HG02571 (cell line): ENCODE measurements around the gene LOXL4.
"Not testable (repeated sequence)": the region's sequence is repeated elsewhere in the genome, so short reads cannot be mapped to it uniquely, and the experiment has no call there.

Experiments used
- ATAC-seq: cut with Tn5 transposase; IDR thresholded peaks from one replicate; pipeline ENCODE4 v1.9.1; 2021; ENCODE audit warnings: mild to moderate bottlenecking, moderate library complexity; ENCODE audit not compliant: unreplicated experiment

Gene LOXL4

DNA sequence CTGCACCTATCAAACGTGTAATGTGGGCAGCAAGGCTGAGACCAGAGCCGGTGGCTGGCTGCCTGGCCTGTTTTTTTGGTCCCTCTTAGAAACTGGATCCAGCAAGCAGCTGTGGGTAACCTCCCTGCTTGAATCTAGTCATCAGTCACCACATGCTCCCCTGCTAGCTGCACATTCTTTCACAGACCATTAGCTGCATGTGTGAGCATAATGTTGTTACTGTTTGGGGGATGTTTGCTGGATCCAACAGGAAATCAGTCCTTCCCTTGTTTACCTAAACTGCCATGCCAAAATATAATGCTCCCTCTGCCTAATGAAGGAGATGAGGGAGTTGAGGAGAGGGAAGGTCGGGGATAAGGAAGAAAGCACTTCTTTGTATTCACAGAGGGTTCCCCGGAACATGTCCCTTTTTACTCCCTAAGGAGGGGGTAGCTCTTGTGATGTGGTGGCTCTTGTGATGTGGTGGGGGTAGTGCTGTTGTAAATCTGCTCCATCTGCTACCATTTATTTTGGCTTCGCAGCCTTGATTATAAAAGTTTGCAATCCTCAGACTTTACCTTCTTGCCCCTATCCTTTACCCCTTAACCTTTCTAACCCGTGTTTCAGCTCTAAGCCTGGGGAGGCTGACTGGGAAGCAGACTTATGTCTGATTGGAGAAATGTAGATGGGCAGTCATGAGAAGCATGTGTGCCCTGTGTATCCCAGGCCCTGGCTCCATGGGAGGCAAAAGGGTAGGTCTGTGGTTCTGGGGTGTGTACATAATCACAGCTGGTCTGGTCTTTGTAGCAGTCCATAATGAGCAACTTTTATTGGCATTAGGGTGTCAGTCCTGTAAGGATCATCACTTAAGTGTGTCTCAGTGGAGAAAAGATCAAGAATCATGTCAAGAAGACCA, 20.8 kb downstream of the LOXL4 start:
- ATAC-seq = no peak

DNA sequence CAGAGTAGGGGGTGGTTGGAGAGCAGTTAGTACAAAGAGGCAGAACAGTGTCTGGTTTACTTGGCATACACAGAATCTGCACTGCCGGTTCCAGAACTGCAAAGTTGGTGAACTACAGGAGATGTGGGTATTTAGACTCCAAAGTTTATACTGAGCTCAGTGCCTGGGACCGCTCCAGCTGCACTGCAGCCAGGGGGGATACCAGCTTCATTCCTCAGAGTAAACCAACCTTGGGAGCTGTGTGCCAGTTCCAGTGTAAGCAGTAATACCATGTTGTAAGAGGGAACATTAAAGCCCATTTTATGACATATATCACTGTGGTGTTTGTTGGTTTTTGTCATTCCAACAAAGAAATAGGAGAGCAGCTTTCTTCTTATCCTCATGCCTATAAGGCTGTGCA, 23.4 kb downstream of the LOXL4 start:
- ATAC-seq = no peak

GRCh38 chr10:98244141-98244540, 23.9 kb downstream of the LOXL4 start:
- ATAC-seq = no peak

DNA sequence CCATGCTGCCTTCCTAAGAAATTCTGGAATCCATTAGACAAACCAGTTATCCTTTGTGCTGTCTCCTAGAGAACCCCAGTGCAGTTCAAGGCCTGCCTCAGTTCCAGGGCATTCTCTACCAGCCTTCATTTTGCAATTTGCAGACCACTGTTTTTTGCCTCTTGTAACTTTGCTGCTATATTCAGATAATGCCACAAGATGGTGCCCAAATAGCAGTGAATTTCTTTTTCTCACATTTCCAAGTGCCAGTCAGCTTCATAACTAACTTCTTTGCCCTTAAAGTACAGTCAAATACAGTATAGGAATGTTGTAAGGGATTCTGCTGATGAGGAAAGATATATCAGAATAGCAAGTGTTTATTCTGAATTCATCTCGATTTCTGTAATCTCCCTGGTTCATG, 25.2 kb downstream of the LOXL4 start:
- ATAC-seq = no peak

- no peak for ATAC-seq
Measured at GRCh38 chr10:98240524-98240923, 27.5 kb downstream of the LOXL4 start.

DNA sequence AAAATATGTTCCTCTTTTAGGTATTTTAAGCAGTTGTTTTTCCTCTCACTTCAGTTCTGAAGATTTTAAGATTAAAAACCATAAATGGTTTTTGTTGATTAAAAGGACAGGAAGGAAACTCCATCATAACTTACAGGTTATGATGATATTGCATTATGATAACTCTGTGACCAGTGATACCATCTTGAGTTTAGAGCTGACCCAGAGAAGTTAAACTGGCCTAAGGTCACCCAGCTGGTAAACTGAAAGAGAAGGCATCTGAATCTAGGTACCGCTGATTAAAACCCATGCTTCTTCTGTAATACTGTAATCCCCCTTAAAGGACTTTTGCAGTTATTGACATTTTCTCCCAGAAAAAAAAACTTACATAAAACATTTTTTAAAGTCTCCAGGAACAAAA, 29.6 kb downstream of the LOXL4 start:
- ATAC-seq = no peak

DNA sequence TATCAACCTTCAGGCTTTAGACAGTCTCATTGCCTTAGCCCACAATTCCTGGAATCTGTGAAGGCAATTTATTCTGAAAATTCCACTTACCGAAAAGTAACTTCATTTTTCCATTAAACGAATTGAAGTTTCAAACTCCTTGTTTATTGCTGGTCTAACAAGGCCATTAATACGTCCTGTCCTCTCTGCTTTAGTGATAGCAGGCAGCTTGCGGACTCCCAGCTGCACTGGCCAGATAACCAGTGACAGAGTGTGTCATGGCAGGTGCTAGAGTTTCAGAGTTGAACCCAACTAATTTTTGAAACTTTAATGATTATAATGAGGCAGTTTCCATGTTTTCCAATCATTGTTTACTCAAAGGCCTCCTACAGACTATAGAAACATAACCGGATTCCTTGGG, 31.1 kb downstream of the LOXL4 start:
- no peak for ATAC-seq

DNA sequence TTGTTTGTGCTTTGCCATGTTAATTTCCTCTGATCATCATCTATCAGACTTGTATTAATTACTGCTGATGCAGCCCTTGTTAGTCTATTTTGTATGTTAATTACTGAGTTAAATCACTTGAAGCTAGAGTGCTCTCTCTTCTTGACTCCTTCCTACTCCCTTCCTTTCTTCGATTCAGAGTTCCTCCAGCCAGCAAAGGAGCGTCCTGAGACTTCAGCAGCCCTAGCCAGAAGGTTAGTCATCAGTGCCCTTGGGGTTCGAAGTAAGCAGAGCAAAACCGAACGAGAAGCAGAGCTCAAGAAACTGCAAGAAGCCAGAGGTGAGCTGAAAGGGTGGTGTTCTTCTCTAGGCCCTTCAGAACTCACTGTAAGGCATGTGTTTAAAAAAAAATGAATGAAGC, 32.1 kb downstream of the LOXL4 start:
- no peak for ATAC-seq

DNA sequence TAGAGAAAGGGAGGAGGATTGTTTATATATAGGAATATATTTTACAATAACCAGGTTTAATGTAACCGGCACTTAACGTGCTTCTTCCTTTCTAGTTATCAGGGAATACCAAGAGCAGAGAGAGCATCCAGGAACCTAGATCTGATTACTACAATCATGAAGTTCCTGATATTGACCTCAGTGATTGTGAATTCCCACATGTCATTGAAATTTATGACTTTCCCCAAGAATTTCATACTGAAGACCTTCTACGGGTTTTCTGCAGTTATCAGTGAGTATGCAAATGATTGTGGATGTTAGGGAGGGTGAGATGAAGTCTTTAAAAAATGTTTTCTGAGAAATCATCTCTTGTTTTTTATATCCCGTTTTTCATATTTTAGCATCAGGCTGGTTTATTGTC, 36.6 kb downstream of the LOXL4 start:
- ATAC-seq = no peak

DNA sequence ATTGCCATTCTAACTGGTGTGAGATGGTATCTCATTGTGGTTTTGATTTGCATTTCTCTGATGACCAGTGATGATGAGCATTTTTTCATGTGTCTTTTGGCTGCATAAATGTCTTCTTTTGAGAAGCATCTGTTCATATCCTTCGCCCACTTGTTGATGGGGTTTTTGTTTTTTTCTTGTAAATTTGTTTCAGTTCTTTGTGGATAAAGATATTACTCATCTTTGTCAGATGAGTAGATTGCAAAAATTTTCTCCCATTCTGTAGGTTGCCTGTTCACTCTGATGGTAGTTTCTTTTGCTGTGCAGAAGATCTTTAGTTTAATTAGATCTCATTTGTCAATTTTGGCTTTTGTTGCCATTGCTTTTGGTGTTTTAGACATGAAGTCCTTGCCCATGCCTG, 39.7 kb downstream of the LOXL4 start:
- ATAC-seq = not testable (repeated sequence)

DNA sequence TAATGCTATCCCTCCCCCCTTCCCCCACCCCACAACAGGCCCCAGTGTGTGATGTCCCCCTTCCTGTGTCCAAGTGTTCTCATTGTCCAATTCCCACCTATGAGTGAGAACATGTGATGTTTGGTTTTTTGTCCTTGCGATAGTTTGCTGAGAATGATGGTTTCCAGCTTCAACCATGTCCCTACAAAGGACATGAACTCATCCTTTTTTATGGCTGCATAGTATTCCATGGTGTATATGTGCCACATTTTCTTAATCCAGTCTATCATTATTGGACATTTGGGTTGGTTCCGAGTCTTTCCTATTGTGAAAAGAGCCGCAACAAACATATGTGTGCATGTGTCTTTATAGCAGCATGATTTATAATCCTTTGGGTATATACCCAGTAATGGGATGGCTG, 40.3 kb downstream of the LOXL4 start:
- ATAC-seq = not testable (repeated sequence)

DNA sequence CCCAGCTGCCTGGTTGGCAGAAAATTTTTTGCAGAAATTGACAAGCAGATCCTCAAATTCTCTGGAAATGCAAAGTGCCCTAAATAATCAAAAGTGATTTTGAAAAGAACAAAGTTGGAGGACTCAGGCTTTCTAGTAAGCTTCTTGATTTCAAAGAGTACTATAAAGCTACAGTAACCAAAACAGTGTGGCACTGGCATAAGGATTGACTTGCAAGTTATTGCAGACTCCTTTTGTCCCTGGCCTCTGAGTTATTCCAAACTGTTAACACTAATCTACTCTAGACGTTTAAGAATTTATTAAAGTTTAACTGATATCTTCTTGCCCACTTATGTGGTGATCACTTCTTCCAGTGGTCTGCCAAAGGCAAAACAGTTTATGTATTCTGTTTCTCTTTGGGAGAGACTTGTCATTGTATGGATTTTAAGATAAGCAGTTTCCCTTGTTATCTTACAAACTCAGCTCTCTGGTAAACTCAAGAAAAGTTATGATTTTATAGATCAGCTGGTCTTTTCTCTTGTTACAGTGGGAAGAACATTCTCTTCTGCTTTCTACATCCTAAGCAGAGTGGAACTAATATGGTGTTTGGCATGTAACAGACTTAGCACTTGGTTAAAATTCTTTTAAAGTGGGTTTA, 41.4 kb downstream of the LOXL4 start:
- no peak for ATAC-seq

GRCh38 chr10:98224996-98225395, 43.0 kb downstream of the LOXL4 start:
- ATAC-seq = no peak

DNA sequence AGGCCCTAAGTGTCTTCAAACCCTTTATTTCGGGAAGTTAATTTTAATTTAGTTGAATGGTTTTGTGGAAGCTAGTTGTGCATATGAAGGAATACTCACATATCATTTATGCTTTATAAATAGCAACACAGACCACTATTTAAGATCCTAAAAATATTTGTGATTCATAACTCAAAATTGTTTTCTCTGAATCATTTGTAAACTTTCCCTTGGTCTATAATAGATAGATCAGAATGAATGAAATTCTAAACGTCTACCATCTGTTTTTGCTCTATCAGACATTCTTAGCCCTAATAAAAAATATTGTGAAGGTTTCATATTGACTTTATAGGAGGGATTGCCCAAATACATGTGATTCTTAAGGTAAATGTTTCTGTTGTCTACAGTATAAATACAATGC, 43.5 kb downstream of the LOXL4 start:
- ATAC-seq = no peak

- ATAC-seq = no peak
Measured at GRCh38 chr10:98223874-98224273, 44.1 kb downstream of the LOXL4 start.

DNA sequence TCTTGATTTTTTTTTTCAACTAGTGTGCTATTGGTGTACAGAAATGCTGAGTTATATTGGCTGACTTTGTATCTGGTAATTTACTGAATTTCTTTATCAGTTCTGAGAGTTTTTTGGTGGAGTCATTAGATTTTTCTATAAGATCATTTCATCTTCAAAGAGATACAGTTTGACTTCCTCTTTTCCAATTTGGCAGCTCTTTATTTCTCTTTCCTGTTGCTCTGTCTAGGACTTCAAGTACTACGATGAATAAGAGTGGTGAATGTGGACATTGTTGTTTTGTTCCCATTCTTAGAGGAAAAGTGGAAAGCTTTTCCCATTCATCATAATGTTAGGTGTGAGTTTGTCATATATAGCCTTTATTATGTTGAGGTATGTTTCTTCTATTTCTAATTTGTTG, 50.2 kb downstream of the LOXL4 start:
- no peak for ATAC-seq

DNA sequence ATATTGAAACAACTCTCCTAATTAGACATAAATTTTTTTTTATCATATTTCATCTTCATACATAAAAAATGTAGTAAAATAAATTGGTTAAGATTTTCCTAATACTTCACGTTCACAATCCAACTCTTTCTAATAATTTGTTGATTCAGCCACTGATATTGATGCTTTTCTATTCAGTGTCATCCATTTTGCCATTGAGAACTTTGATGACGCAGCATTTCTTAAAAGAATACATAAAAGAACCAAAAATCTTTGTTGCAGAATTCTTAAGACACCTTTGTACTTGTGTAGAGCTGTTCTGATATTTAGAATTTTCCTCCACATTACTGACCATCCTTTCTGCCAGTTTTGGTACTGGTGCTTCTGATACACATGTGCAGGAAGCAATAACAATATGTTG, 52.6 kb downstream of the LOXL4 start:
- ATAC-seq = no peak

- ATAC-seq = no peak
Measured at GRCh38 chr10:98213740-98214139, 54.3 kb downstream of the LOXL4 start.

- no peak for ATAC-seq
Measured at GRCh38 chr10:98212196-98212595, 55.8 kb downstream of the LOXL4 start.

GRCh38 chr10:98209441-98209840, 58.6 kb downstream of the LOXL4 start:
- ATAC-seq = no peak

DNA sequence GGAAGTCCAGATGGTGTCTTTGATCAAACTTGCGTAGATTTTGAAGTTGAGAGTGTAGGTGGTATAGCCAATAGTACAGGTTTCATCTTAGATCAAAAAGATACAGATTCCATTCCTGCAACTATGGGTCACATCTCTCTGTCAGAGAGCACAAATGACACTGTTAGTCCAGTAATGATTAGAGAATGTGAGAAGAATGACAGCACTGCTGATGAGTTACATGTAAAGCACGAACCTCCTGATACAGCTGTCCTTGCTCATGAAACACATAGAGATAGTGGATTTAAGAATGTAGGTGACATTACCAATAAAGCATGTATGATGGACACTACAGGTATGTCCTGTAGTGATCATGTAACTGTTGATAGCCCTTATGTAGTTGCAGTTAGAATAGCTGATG, 59.1 kb downstream of the LOXL4 start:
- ATAC-seq = no peak

DNA sequence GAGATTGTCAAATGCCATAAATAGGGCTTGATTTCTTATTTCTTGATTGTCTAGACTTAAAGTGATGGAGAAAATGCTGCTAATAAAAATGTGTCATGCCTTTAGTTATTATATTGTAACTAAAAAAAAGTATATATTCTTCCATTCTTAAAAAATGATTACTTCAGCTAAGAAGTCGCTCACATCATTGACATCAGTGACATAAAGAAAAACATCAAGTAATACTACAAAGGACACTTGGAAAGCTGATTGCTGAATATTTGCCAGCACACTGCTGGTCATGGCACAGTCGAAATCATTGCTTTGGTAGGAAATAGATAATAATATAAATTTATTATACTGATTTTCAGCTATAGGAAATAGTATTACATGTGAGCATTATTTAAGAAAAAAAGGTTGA, 62.6 kb downstream of the LOXL4 start:
- ATAC-seq = no peak

DNA sequence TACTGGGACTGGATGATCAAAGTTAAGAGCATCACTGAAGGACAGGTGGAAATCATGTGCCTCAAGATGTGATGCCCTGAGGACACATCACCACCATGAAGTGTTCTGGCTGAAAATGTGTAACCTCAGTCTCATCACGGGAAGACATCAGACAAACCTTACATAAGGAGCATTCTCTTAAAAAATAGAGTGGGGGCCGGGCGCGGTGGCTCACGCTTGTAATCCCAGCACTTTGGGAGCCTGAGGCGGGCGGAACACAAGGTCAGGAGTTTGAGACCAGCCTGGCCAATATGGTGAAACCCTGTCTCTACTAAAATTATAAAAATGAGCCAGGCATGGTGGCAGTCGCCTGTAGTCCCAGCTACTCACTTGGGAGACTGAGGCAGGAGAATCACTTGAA, 65.6 kb downstream of the LOXL4 start:
- no peak for ATAC-seq
